ENCODE results near the gene ELAC2.

Gene ELAC2

DNA sequence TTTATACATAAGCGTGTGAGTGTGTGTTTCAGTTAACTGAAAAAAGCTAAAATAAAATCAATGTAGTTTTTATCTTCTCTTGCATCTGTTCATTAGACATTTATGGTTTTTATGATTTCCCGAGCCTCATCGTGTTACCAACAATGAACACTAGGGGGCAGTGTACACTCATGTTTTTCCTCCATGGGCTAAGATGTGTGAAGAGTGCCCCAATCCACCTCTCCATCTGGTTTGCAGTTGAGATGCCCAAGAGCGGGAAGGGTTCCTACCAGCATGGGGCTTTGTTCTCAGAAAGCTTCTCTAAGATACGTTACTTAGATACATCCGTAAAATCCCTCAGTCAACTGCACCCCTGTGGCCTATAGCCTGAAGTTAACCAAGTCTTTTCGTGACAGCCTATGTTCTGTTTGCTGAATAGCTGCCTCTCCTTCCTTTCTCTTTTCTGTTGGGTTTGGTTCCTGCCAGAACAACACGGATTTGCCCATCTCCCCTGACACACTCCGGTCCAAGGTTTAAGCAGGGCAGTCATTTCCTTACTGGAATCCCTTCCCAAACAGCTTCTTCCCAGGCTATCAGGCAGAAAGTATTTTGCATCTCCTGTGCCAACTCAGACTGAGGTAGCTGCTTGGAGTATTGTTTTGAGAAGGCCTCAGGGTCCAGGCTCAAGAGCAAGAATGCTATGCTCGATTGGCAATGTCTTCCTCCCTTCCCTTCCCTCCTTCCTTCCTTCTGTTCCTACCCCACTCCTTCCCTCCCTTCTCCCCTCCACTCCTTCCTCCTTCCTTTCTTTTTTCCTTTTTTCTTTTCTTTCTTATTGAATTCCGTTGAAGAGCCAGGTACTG, 12.9 kb upstream of the ELAC2 start:
- H3K4me3 ChIP-seq = no peak overlapping the region
- no peaks in the 10 kb centered on the region for H3K27me3 ChIP-seq (ENCODE audit: low read depth)
- H3K36me3 ChIP-seq (replicated peaks) = no peaks in the 10 kb centered on the region
- in situ Hi-C loops (cut with MboI; ENCODE audit: low sequenced_read_pairs) = no loop called here
- H3K4me1 ChIP-seq = no peaks in the 10 kb centered on the region
- no peaks in the 10 kb centered on the region for H3K9me3 ChIP-seq
- DNase-seq (ENCODE audit: low spot score in 2 of 2) = peak; percentile 36 to 53

DNA sequence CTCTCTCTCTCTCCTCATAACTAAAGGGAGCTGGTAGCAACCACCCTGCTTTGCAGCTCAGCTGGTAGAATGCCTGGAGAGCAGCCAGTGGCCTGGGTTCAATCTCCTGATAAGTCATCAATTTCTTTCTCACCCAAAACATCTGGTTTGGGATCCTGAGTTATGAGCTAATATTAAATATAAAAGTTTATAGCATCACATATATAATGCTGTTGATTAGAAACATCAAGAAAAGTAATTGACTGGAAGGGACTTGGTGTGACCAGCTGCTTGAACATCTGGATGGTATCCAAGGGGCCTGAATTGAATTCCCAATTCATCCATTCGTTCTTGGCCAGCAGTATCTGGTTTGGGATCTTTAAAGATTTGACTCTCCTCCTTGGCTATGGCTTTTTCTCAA, 12.2 kb upstream of the ELAC2 start:
- in situ Hi-C loops (cut with MboI; ENCODE audit: low sequenced_read_pairs) = no loop called here
- no peak for DNase-seq (ENCODE audit: low spot score in 2 of 2)
- Histone ChIP-seq H3K4me3 (no peak overlapping the region), H3K27me3 (ENCODE audit: low read depth) (no peaks in the 10 kb centered on the region), H3K9me3 (no peaks in the 10 kb centered on the region), H3K4me1 (no peaks in the 10 kb centered on the region), H3K36me3 (replicated peaks) (no peaks in the 10 kb centered on the region)

DNA sequence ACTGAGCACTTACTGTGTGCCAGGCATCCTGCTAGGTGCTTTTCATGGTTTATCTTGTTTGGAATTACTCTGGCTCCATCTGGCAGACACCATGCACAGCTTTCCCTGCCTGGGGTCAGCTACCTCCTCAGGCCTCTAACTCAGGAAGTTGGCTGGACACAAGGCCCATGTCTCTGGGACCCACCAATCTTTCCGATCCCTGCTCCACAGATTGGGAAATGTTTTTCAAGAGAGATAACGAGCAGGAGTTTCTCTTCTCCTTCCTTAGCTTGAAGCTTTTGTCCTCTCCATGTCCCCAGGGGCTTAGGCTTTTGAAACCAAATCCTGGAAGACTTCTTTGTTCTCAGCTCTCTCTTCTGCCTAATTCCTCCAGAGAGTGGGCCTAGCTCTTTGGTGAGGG, 11.5 kb upstream of the ELAC2 start:
- H3K4me3 ChIP-seq = no peak overlapping the region
- peak in 1 of 2 experiments; percentile 20 for DNase-seq (ENCODE audit: low spot score in 2 of 2)
- no peaks in the 10 kb centered on the region for H3K27me3 ChIP-seq (ENCODE audit: low read depth)
- no peaks in the 10 kb centered on the region for H3K9me3 ChIP-seq
- peaks cover 3% of the 10 kb centered on the region; the same call in 1 of the 2 replicates for H3K4me1 ChIP-seq
- no peaks in the 10 kb centered on the region for H3K36me3 ChIP-seq (replicated peaks)
- in situ Hi-C loops (cut with MboI; ENCODE audit: low sequenced_read_pairs) = no loop called here

- DNase-seq (ENCODE audit: low spot score in 2 of 2) = no peak
- no peaks in the 10 kb centered on the region for H3K9me3 ChIP-seq
- H3K27me3 ChIP-seq (ENCODE audit: low read depth) = no peaks in the 10 kb centered on the region
- H3K36me3 ChIP-seq (replicated peaks) = no peaks in the 10 kb centered on the region
- in situ Hi-C loops (cut with MboI; ENCODE audit: low sequenced_read_pairs) = no loop called here
- peaks cover 7% of the 10 kb centered on the region; the same call in 1 of the 2 replicates for H3K4me1 ChIP-seq
- H3K4me3 ChIP-seq = no peak overlapping the region
These were observed 9.4 kb upstream of the ELAC2 start for GRCh38 chr17:13027246-13027645.

GRCh38 chr17:13025687-13026086, 7.9 kb upstream of the ELAC2 start:
- in situ Hi-C loops (cut with MboI; ENCODE audit: low sequenced_read_pairs) = no loop called here
- H3K4me3 ChIP-seq = no peak overlapping the region
- no peaks in the 10 kb centered on the region for H3K9me3 ChIP-seq
- H3K27me3 ChIP-seq (ENCODE audit: low read depth) = no peaks in the 10 kb centered on the region
- no peaks in the 10 kb centered on the region for H3K36me3 ChIP-seq (replicated peaks)
- H3K4me1 ChIP-seq = peaks cover 7% of the 10 kb centered on the region; the same call in 1 of the 2 replicates
- DNase-seq (ENCODE audit: low spot score in 2 of 2) = no peak

GRCh38 chr17:13025258-13025627, 7.4 kb upstream of the ELAC2 start:
- in situ Hi-C loops (cut with MboI; ENCODE audit: low sequenced_read_pairs) = no loop called here
- peaks cover 7% of the 10 kb centered on the region; the same call in 1 of the 2 replicates for H3K4me1 ChIP-seq
- no peaks in the 10 kb centered on the region for H3K36me3 ChIP-seq (replicated peaks)
- H3K27me3 ChIP-seq (ENCODE audit: low read depth) = no peaks in the 10 kb centered on the region
- no peaks in the 10 kb centered on the region for H3K9me3 ChIP-seq
- no peak overlapping the region for H3K4me3 ChIP-seq
- no peak for DNase-seq (ENCODE audit: low spot score in 2 of 2)

GRCh38 chr17:13024526-13025257, 6.9 kb upstream of the ELAC2 start:
- Histone ChIP-seq H3K9me3 (no peaks in the 10 kb centered on the region), H3K36me3 (replicated peaks) (no peaks in the 10 kb centered on the region), H3K27me3 (ENCODE audit: low read depth) (no peaks in the 10 kb centered on the region), H3K4me3 (no peak overlapping the region), H3K4me1 (peaks cover 7% of the 10 kb centered on the region; the same call in 1 of the 2 replicates)
- in situ Hi-C loops (cut with MboI; ENCODE audit: low sequenced_read_pairs) = loop anchor here (25.0 kb wide), 2 partner anchors 1012 to 1038 kb away; partner anchors contain the start of genes COX10 and MAP2K4
- DNase-seq (ENCODE audit: low spot score in 2 of 2) = peak; percentile 59 to 82

- peaks cover 7% of the 10 kb centered on the region; the same call in 1 of the 2 replicates for H3K4me1 ChIP-seq
- H3K9me3 ChIP-seq = no peaks in the 10 kb centered on the region
- H3K4me3 ChIP-seq = no peak overlapping the region
- in situ Hi-C loops (cut with MboI; ENCODE audit: low sequenced_read_pairs) = loop anchor here (25.0 kb wide), 2 partner anchors 1012 to 1038 kb away; partner anchors contain the start of genes COX10 and MAP2K4
- DNase-seq (ENCODE audit: low spot score in 2 of 2) = no peak
- H3K27me3 ChIP-seq (ENCODE audit: low read depth) = no peaks in the 10 kb centered on the region
- H3K36me3 ChIP-seq (replicated peaks) = no peaks in the 10 kb centered on the region
These were observed 6.2 kb upstream of the ELAC2 start for GRCh38 chr17:13024016-13024415.

DNA sequence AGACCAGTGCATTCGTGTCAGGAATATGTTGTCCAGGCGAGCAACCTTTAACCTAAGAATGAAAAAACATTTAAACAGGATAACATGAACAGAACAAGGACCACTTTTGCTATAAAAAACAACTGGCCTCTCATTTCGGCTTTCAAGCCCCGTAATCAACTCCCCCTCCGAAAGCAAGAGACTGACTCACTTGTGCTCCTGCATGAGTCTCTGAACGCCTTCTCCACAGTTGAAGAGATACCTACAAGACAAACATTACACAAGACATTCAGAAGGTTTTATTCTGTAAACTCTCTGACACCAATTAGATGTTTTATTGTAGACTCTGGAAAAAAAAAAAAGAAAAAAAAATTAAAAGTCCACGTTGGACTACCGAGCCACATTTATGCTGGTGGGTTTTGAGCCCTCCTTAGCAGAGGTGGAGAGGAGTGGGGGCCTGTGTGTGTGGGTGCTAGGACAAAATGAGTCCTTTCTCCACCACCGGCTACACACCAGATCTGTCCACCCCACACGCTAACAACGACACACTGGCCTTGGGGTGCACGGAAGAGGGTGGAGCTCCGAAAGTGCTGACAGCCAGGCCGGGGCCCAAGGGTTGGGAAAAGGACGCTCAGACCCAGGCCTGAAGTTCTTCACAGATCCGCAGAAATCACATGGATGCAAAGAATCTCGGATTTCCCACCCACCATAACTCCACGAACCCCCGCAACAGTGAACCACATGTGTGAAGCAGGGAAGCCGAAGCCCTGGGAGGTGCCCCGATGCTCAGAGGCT, 759 bp downstream of the ELAC2 start:
- H3K4me1 ChIP-seq = peaks cover 5% of the 10 kb centered on the region
- H3K4me3 ChIP-seq = peak overlapping the region; percentile 69
- no peaks in the 10 kb centered on the region for H3K9me3 ChIP-seq
- peaks cover 41% of the 10 kb centered on the region for H3K36me3 ChIP-seq (replicated peaks)
- in situ Hi-C loops (cut with MboI; ENCODE audit: low sequenced_read_pairs) = loop anchor here (25.0 kb wide), 2 partner anchors 1005 to 1045 kb away; partner anchors contain the start of genes COX10 and MAP2K4
- no peaks in the 10 kb centered on the region for H3K27me3 ChIP-seq (ENCODE audit: low read depth)
- no peak for DNase-seq (ENCODE audit: low spot score in 2 of 2)

DNA sequence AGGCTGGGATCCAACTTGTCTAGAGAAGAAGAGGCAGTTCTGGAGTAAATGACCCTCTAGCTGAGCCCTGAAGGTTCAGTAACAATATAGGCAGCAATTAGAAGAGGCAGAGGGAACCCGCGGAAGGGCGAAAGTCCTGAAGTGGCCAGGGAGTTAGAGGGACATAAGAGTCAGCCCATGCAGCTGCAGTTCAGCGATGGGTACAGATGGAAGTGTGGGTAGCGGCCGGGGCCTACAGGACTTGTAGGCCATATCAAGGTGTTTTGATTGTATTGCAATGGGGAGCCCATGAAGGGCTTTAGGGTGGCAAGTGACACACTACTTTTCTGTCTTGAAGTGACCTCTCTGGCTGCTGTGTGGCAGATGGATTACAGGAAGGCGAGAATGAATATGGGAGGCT, 3.0 kb downstream of the ELAC2 start:
- H3K4me1 ChIP-seq = peaks cover 5% of the 10 kb centered on the region
- DNase-seq (ENCODE audit: low spot score in 2 of 2) = no peak
- H3K9me3 ChIP-seq = no peaks in the 10 kb centered on the region
- no peaks in the 10 kb centered on the region for H3K27me3 ChIP-seq (ENCODE audit: low read depth)
- in situ Hi-C loops (cut with MboI; ENCODE audit: low sequenced_read_pairs) = loop anchor here (25.0 kb wide), 2 partner anchors 1002 to 1048 kb away; partner anchors contain the start of genes COX10 and MAP2K4
- H3K36me3 ChIP-seq (replicated peaks) = peaks cover 59% of the 10 kb centered on the region
- no peak overlapping the region for H3K4me3 ChIP-seq

DNA sequence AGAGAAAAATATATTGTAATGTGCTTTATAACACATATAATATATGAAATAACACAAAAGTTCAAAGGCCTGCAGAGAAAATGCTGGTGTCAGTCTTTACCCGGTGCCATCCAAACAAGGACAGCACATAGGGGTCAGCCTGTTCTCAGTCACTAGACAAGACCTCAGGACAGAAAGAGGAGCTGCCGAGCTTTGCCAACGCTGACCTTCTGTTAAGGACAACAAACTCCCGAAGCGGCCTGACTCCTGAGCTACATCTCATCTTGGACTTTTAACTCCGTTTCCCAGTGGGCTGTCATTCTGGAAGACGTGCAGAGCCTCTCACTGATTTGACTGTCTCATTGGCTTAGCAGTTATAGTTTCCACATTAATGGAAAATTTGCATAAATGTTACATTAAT, 6.9 kb downstream of the ELAC2 start:
- H3K36me3 ChIP-seq (replicated peaks) = peaks cover 69% of the 10 kb centered on the region

GRCh38 chr17:13008461-13008860, 9.4 kb downstream of the ELAC2 start:
- H3K9me3 ChIP-seq = no peaks in the 10 kb centered on the region
- in situ Hi-C loops (cut with MboI; ENCODE audit: low sequenced_read_pairs) = loop anchor here (10.0 to 25.0 kb wide), 4 partner anchors 754 to 1054 kb away; partner anchors contain the start of genes COX10 and MAP2K4
- H3K4me1 ChIP-seq = no peaks in the 10 kb centered on the region
- H3K36me3 ChIP-seq (replicated peaks) = peaks cover 68% of the 10 kb centered on the region
- no peaks in the 10 kb centered on the region for H3K27me3 ChIP-seq (ENCODE audit: low read depth)
- no peak for DNase-seq (ENCODE audit: low spot score in 2 of 2)
- H3K4me3 ChIP-seq = no peak overlapping the region

More for the DNA sequence above, 6.9 kb downstream of the ELAC2 start:
- no peaks in the 10 kb centered on the region for H3K9me3 ChIP-seq
- no peak for DNase-seq (ENCODE audit: low spot score in 2 of 2)
- no peaks in the 10 kb centered on the region for H3K4me1 ChIP-seq
- H3K27me3 ChIP-seq (ENCODE audit: low read depth) = no peaks in the 10 kb centered on the region
- no peak overlapping the region for H3K4me3 ChIP-seq
- in situ Hi-C loops (cut with MboI; ENCODE audit: low sequenced_read_pairs) = loop anchor here (25.0 kb wide), 2 partner anchors 999 to 1051 kb away; partner anchors contain the start of genes COX10 and MAP2K4

GRCh38 chr17:13005530-13005929, 12.3 kb downstream of the ELAC2 start:
- no peak overlapping the region for H3K4me3 ChIP-seq
- in situ Hi-C loops (cut with MboI; ENCODE audit: low sequenced_read_pairs) = loop anchor here (10.0 to 25.0 kb wide), 4 partner anchors 751 to 1057 kb away; partner anchors contain the start of genes COX10 and MAP2K4
- H3K4me1 ChIP-seq = 0 out of 2 replicates have a peak, but pooled peaks cover 3% of the 10 kb centered on the region
- peaks cover 68% of the 10 kb centered on the region for H3K36me3 ChIP-seq (replicated peaks)
- DNase-seq (ENCODE audit: low spot score in 2 of 2) = no peak
- H3K27me3 ChIP-seq (ENCODE audit: low read depth) = no peaks in the 10 kb centered on the region
- H3K9me3 ChIP-seq = no peaks in the 10 kb centered on the region
